OCI-LY1 (cell line): ENCODE measurements around the gene L3MBTL4.

Source experiments
- EZH2 ChIP-seq: fragments of 200-600 bp; sonication (generic), shearing (Covaris generic); IDR thresholded peaks from 2 replicates; pipeline ENCODE4 v1.8.0; 2017; ENCODE audit warnings: borderline replicate concordance, mixed run types, mild to moderate bottlenecking, antibody characterized with exemption, low read length, moderate library complexity, mixed read lengths
- TF ChIP-seq, protein P1 (sequence below): fragments of 200-600 bp; sonication (generic), shearing (Covaris generic); IDR thresholded peaks from 2 replicates; pipeline ENCODE4 v1.5.1; 2017; ENCODE audit warnings: mild to moderate bottlenecking, antibody characterized with exemption, low read length, moderate library complexity, mixed read lengths

DNA sequence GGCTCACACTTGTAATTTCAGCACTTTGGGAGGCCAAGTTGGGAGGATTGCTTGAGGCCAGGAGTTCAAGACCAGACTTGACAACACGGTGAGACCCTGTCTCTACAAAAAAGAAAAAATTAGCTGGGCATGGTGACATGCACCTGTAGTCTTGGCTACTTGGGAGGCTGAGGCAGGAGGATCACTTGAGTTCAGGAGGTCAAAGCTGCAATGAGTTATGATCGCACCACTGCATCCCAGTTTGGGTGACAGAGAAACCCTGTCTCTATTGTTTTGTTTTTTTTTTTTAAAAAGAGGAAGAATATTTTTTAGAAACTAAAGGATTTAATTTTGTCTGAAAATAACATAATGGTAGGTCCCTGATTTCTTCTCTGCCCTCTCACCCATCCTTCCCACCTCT lies 440.0 kb downstream of the L3MBTL4 start:
- TF ChIP-seq EZH2 = no peak
- TF ChIP-seq, protein P1, sequence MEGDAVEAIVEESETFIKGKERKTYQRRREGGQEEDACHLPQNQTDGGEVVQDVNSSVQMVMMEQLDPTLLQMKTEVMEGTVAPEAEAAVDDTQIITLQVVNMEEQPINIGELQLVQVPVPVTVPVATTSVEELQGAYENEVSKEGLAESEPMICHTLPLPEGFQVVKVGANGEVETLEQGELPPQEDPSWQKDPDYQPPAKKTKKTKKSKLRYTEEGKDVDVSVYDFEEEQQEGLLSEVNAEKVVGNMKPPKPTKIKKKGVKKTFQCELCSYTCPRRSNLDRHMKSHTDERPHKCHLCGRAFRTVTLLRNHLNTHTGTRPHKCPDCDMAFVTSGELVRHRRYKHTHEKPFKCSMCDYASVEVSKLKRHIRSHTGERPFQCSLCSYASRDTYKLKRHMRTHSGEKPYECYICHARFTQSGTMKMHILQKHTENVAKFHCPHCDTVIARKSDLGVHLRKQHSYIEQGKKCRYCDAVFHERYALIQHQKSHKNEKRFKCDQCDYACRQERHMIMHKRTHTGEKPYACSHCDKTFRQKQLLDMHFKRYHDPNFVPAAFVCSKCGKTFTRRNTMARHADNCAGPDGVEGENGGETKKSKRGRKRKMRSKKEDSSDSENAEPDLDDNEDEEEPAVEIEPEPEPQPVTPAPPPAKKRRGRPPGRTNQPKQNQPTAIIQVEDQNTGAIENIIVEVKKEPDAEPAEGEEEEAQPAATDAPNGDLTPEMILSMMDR = no peak
